GM18526 (cell line): ENCODE data around the gene DIPK1C.

Source experiments
- POLR2A ChIP-seq: IDR thresholded peaks from 3 replicates; pipeline ENCODE4 v1.6.1; 2011; ENCODE audit not compliant: insufficient read length; ENCODE audit errors: extremely low read depth

DIPK1C gene

GRCh38 chr18:74460825-74461224 lies 3.7 kb upstream of the DIPK1C start:
- no peak for TF ChIP-seq POLR2A

- TF ChIP-seq POLR2A = no peak
Measured at GRCh38 chr18:74459889-74460288, 2.8 kb upstream of the DIPK1C start.

- no peak for TF ChIP-seq POLR2A
Measured at GRCh38 chr18:74457725-74458421, 765 bp upstream of the DIPK1C start.

- TF ChIP-seq POLR2A = no peak
Measured at GRCh38 chr18:74456349-74457042, 612 bp downstream of the DIPK1C start.

- no peak for TF ChIP-seq POLR2A
Measured at GRCh38 chr18:74456017-74456348, 1.1 kb downstream of the DIPK1C start.

- no peak for TF ChIP-seq POLR2A
Measured at GRCh38 chr18:74455386-74455785, 1.7 kb downstream of the DIPK1C start.

- TF ChIP-seq POLR2A = no peak
Measured at GRCh38 chr18:74454279-74454751, 2.8 kb downstream of the DIPK1C start.

GRCh38 chr18:74453642-74454198 lies 3.4 kb downstream of the DIPK1C start:
- TF ChIP-seq POLR2A = no peak

- TF ChIP-seq POLR2A = no peak
Measured at GRCh38 chr18:74453016-74453566, 4.0 kb downstream of the DIPK1C start.

- TF ChIP-seq POLR2A = no peak
Measured at GRCh38 chr18:74451148-74451547, 6.0 kb downstream of the DIPK1C start.

GRCh38 chr18:74450626-74451025 lies 6.5 kb downstream of the DIPK1C start:
- no peak for TF ChIP-seq POLR2A

GRCh38 chr18:74447404-74448152 lies 9.5 kb downstream of the DIPK1C start:
- TF ChIP-seq POLR2A = no peak

GRCh38 chr18:74446631-74447403 lies 10.3 kb downstream of the DIPK1C start:
- no peak for TF ChIP-seq POLR2A

- TF ChIP-seq POLR2A = no peak
Measured at GRCh38 chr18:74446178-74446577, 10.9 kb downstream of the DIPK1C start.

- TF ChIP-seq POLR2A = no peak
Measured at GRCh38 chr18:74445585-74445984, 11.5 kb downstream of the DIPK1C start.
